Erythroblast (primary cell): ENCODE measurements around the gene TTLL5.

Experiments used
- GATA1 ChIP-seq: IDR thresholded peaks from 2 replicates; pipeline ENCODE4 v1.6.1; 2011; ENCODE audit warnings: low read depth, mild to moderate bottlenecking, control low read depth, low read length, moderate library complexity
- POLR2A ChIP-seq: IDR thresholded peaks from 2 replicates; pipeline ENCODE4 v1.6.1; 2011; ENCODE audit warnings: mild to moderate bottlenecking, low read length

DNA sequence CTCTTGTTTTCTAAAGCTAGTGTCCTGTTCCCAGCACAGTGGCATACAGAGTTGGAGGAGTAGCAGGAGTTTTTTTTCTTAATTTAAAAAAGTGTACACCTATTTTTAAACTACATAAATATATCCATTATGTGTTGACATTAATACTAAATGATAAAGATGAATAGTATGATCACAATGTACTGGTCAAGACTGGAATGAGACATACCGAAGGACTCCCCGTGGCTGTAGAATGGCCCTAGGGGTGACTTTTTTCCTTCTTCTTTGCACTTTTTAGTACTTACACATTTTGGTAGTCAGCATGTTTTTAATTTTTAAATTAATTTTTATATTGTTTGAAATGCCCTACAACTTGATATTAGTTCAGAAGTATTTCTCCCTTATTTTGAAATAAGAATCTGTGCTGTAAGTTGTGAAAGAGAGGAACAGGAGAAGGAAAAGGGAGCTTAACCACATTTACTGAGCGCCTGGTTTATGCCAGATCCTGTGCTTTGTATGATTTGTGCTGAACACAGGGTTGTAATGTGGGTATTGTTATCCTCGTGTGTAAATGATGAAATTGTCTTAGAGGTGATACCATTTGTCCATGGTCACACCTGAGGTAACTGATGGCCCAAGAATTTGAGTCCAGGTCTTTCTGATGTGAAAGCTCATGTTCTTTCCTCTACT lies 184.2 kb downstream of the TTLL5 start:
- TF ChIP-seq POLR2A: no peak
- TF ChIP-seq GATA1: no peak
